Adrenal gland (tissue), 5 donors: ENCODE measurements around the gene CLMN.

Experiments
- POLR2A ChIP-seq, 2 donors: fragments of 450-650 bp; IDR thresholded peaks; one replicate each; pipeline ENCODE4 v1.6.1; 2017; ENCODE audit warnings: antibody characterized with exemption in 2 of 2, mild to moderate bottlenecking in 2 of 2, moderate library complexity in 1 of 2
- TF ChIP-seq, protein P1 (sequence below), 6 experiments: fragments of 450-650 bp in 4 of 6; fragments of 200-600 bp in 2 of 6; sonication (generic) in 1 of 6; IDR thresholded peaks; 1 replicate in 5 of 6; 2 replicates in 1 of 6; pipeline versions ENCODE4 v1.5.1 to v1.8.0; 2016 to 2021; ENCODE audit warnings: antibody characterized with exemption in 6 of 6, mild to moderate bottlenecking in 2 of 6, moderate library complexity in 1 of 6
- donor health status: DM: no; HTN: no; CAD: no.

DNA sequence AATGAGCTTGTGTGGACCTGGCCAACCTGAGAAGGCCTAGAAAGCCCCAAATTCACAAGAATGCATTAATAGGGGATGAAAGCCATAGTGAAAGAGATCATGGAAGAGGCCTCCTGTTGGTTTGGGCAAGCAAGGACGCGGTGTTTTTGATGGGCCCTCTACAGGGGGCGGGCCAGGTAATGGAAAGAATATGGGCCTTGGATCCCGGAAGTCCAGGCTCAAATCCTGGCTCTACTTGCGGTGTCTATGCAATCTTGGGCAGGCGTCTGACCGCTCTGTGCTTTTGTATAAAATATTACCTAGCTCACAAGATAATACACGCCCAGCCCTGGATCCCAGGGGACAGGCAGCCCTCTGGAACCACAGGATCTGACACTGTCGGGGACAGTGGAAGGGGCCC lies 41.1 kb upstream of the CLMN start:
- TF ChIP-seq POLR2A (IDR thresholded peaks at IDR 0.05), result no peak
- TF ChIP-seq, protein P1, sequence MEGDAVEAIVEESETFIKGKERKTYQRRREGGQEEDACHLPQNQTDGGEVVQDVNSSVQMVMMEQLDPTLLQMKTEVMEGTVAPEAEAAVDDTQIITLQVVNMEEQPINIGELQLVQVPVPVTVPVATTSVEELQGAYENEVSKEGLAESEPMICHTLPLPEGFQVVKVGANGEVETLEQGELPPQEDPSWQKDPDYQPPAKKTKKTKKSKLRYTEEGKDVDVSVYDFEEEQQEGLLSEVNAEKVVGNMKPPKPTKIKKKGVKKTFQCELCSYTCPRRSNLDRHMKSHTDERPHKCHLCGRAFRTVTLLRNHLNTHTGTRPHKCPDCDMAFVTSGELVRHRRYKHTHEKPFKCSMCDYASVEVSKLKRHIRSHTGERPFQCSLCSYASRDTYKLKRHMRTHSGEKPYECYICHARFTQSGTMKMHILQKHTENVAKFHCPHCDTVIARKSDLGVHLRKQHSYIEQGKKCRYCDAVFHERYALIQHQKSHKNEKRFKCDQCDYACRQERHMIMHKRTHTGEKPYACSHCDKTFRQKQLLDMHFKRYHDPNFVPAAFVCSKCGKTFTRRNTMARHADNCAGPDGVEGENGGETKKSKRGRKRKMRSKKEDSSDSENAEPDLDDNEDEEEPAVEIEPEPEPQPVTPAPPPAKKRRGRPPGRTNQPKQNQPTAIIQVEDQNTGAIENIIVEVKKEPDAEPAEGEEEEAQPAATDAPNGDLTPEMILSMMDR (IDR thresholded peaks at IDR 0.05), result no peak
